ENCODE data around the gene NABP1. TPM values are rescaled to one million over a fixed set of nuclear protein-coding genes. Genes with fewer than 3 reads are reported as not detected.

NABP1 gene
- total and polyA plus RNA-seq, 10 of the 15 experiments (the other 5 are each of a cell fraction or from before 2014, with no cell fraction given), result 22.9 to 65.7 (median 39.9) TPM

DNA sequence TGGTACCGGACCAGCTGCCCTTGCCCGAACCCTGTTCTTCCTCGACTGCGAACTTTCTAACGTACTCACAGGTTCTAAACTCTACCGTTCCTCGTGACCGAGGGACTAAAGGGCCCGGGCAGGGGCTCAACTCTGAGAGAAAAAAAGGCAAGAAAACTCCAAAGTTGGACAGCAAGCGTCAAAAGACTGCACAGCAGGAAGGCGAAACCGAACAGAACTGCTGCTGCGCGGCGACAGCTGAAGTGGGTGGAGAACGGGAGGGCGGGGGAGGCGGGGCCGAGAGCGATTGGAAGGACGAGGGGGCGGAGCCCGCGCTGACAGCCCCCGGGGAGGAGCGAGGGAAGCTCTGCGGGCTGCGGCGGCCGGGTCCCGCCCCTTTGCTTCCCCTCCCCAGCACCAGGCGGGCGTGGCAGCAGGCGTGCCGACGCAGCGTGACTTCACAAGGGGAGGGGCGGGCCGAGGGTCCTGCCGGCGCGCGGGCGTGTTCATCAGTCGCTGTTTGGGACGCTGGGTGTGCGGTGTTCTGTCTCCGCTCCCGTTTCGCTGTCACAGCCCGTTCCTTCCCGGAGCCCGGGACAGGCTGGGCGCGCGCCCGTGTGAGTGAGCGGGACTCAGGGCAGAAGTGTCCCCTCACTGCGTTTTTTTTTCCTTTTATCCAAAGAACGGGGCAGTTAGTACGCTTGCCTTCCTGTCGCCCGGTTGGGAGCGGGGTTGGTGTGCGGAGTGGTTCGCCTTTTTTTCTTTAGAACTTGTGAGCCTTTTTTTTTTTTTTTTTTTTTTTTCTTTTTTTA lies at the start of gene NABP1 (continued):
- TF ChIP-seq RELB (IDR thresholded peaks at IDR 0.05; ENCODE audit: low read depth) (peak; percentile 36), NBN (IDR thresholded peaks at IDR 0.05) (peak; percentile 65), GATAD2B (conservative IDR thresholded peaks at IDR 0.05; ENCODE audit: low read depth) (peak; percentile 49; the same call in 1 of the 2 replicates), POU2F2 (IDR thresholded peaks at IDR 0.05; ENCODE audit: borderline replicate concordance, low read depth, low read length) (peak; percentile 94), E2F4 (IDR thresholded peaks at IDR 0.05; ENCODE audit: low read depth, low read length) (no peak), TCF12 (IDR thresholded peaks at IDR 0.05; ENCODE audit: low read depth, low read length) (peak; percentile 79; the same call in 1 of the 2 replicates), IRF4 (IDR thresholded peaks at IDR 0.05; ENCODE audit: low read depth, low read length) (no peak), SRF (IDR thresholded peaks at IDR 0.05; ENCODE audit: low read depth in 2 of 2, low read length in 2 of 2) (0 out of 4 replicates have a peak, but pooled peaks of 1 of the 2 experiments have one; percentile 37), STAT3 (IDR thresholded peaks at IDR 0.05; ENCODE audit: low read depth, low read length) (no peak), SPI1 (IDR thresholded peaks at IDR 0.05; ENCODE audit: borderline replicate concordance, insufficient read depth, low read depth, low read length) (no peak), RAD21 (IDR thresholded peaks at IDR 0.05; ENCODE audit: insufficient read depth, low read depth, low read length) (0 out of 2 replicates have a peak, but pooled peaks have one; percentile 2), CHD2 (IDR thresholded peaks at IDR 0.05; ENCODE audit: borderline replicate concordance, low read depth, low read length) (peak; percentile 57; the same call in 1 of the 2 replicates), SUPT20H (IDR thresholded peaks at IDR 0.05; ENCODE audit: borderline replicate concordance, control insufficient read depth, low read depth, low read length) (no peak), CHD4 (IDR thresholded peaks at IDR 0.05) (no peak), PML (IDR thresholded peaks at IDR 0.05; ENCODE audit: low read length) (peak; percentile 99), CHD1 (IDR thresholded peaks at IDR 0.05; ENCODE audit: low read depth, low read length) (0 out of 2 replicates have a peak, but pooled peaks have one; percentile 57), ZSCAN29 (IDR thresholded peaks at IDR 0.05) (no peak), MEF2A (IDR thresholded peaks at IDR 0.05; ENCODE audit: insufficient read depth, low read depth, low read length) (0 out of 2 replicates have a peak, but pooled peaks have one; percentile 41), MLLT1 (IDR thresholded peaks at IDR 0.05) (peak; percentile 79), NR2C1 (IDR thresholded peaks at IDR 0.05) (no peak), RCOR1 (conservative IDR thresholded peaks at IDR 0.05; ENCODE audit: low read depth, low read length) (0 out of 2 replicates have a peak, but pooled peaks have one; percentile 46), JUND (IDR thresholded peaks at IDR 0.05; ENCODE audit: low read depth, low read length) (no peak), CEBPB (IDR thresholded peaks at IDR 0.05; ENCODE audit: borderline replicate concordance in 1 of 2, low read depth in 2 of 2, low read length in 2 of 2) (no peak), KAT2A (conservative IDR thresholded peaks at IDR 0.05; ENCODE audit: control insufficient read depth, low read depth, low read length) (no peak)
